HT1080 (cell line): ENCODE data around the gene KRT27. TPM values are rescaled to one million over a fixed set of nuclear protein-coding genes. Genes with fewer than 3 reads are reported as not detected.
"Not testable (repeated sequence)": the region's sequence is repeated elsewhere in the genome, so short reads cannot be mapped to it uniquely, and the experiment has no call there.

Experiments used
- DNase-seq: peaks from one replicate; pipeline ENCODE4 v3.0.0-alpha.2; 2015; ENCODE audit warnings: low read depth
- total RNA-seq: library from RNA; depleted of rRNA; stranded (reverse); fragments of >200 nt; shearing (Covaris generic); gene quantifications from 2 replicates; pipeline ENCODE4 v1.2.3, GENCODE V29; 2014; rRNA removed

The KRT27 gene
- total RNA-seq, 1 experiment from 2014 or later = not detected

GRCh38 chr17:40760105-40761016, 22.0 kb downstream of the KRT27 start:
- DNase-seq = no peak

DNA sequence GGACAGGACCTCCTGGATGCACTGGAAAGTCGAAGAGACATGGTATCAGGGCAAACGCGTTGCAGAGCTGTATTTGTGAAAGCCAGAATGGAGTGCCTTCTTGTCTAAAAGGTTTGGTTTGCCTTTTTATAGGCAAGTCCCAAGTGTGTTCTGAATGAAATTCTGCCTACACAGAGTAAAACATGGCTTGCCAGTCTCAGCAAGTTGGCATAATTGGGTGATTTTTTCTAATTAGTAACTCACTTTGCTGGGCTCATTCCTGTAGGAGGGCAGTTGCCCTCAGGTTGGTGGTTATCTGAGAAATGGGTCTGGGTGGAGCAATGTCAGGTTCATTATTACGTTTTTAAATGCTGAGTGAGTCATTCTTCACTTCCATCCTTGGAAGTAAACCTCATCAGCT, 27.1 kb downstream of the KRT27 start, which contains the start of gene KRT25:
TSS of gene KRT25 (minus strand) at position 101 of the 400 bp plus-strand sequence. CDS start at position 41, 60 bp downstream.
- DNase-seq = no peak

DNA sequence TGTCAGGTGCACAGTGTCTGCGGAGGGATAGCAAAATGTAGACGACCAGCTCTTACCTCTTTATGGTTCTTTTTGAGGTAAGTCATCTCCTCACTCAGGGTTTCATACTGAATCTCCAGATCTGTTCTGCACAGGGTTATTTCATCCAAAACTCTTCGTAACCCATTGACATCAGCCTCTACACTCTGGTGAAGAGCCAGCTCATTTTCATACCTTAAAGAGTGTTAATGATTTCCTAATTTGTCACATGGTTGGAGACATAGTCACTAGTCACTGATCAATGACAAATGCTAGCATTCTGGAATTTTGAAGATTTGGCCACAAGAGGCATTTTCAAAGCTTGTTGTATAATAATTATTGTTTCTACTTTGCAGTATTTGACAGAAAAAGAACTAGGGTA, 28.5 kb downstream of the KRT27 start:
- no peak for DNase-seq

- no peak for DNase-seq
Measured at GRCh38 chr17:40751065-40751464, 31.3 kb downstream of the KRT27 start.

- DNase-seq = no peak
Measured at GRCh38 chr17:40750391-40750790, 32.0 kb downstream of the KRT27 start.

- DNase-seq = not testable (repeated sequence)
Measured at GRCh38 chr17:40748666-40749065, 33.7 kb downstream of the KRT27 start.

GRCh38 chr17:40738553-40738952, 43.8 kb downstream of the KRT27 start:
- DNase-seq = no peak

DNA sequence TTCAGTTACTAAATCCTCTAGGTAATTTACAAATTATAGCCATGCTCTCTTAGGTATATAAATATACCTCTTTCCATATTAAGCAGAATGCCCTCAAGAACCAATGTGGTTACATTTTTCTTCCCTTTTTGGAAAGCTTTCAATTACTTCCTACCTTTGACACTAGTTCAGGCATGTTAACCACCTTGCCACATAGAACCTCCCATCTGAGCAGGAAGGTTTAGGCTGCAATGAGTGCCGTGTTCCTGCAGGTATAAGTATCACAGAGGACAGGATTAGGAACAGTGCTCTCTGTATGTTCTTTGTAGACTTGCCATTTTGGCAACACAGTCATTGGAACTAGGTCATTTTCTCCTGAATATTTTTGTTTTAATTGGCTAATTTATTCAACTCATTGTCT, 47.3 kb downstream of the KRT27 start:
- no peak for DNase-seq

DNA sequence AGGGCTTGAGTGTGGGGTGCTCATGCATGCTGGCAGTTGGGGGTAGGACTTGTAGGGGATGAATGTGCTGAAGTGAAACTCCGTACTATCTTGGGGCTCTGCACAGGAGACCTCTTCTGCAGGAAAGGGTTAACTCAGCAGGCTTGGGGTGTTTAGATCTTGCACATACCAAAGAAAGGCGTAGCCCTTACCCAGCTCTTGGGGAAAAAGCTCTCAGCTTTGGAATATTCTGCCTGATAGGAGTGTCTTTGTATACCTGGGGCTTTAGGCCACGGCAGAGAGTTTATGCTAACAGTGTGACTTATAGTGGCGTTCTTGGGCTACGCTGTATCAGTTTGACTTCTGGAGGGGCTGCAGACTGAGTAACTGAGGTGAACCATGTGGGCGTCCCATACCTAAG, 48.3 kb downstream of the KRT27 start:
- no peak for DNase-seq

- no peak for DNase-seq
Measured at GRCh38 chr17:40730970-40731369, 51.4 kb downstream of the KRT27 start.

GRCh38 chr17:40727447-40728231, 54.7 kb downstream of the KRT27 start:
- DNase-seq = peak; percentile 58

DNA sequence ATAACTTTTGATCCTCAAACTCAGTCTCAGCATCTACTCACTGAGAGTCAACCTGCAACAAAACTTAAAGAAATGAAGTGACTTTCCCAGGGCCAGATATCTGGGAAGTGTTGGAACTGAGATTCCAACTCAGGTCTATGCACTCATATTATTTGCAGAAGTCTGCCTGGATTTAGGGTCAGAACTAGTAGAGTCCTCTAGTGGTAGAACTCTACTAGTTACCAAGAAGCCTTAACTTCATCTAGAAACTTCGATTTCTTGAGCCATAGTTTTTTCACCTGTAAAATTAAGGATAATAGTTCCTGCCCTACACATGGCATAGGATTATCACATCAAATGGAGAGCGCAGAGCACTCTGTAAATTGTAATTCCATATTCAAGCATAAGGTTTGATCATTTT, 55.4 kb downstream of the KRT27 start:
- DNase-seq = no peak

Other genes with a start within 250 kb of the KRT27 start
- gene CCR7, start 217.1 kb downstream of the KRT27 start, total RNA-seq = 0.07 and 0.21 TPM in 2 replicates
- gene SMARCE1, start 134.7 kb downstream of the KRT27 start, total RNA-seq = 62.0 and 83.4 TPM in 2 replicates
- gene KRT222, start 117.4 kb downstream of the KRT27 start, total RNA-seq = not detected in 2 replicates
- not detected in 2 replicates for gene KRT24, start 78.8 kb downstream of the KRT27 start, total RNA-seq
- gene KRT25, start 27.2 kb downstream of the KRT27 start, total RNA-seq = not detected in 2 replicates
- not detected in 2 replicates for gene KRT26, start 10.3 kb downstream of the KRT27 start, total RNA-seq
- gene KRT28, start 17.4 kb upstream of the KRT27 start, total RNA-seq = not detected in 2 replicates
- gene KRT10, start 40.1 kb upstream of the KRT27 start, total RNA-seq = 24.0 and 32.4 TPM in 2 replicates
- not detected in 2 replicates for gene KRT12, start 84.7 kb upstream of the KRT27 start, total RNA-seq
- not detected in 2 replicates for gene KRT20, start 102.7 kb upstream of the KRT27 start, total RNA-seq
- gene KRT23, start 155.1 kb upstream of the KRT27 start, total RNA-seq = 0.33 TPM in 1 of 2 replicates, not detected in the other
- gene KRT39, start 184.4 kb upstream of the KRT27 start, total RNA-seq = not detected in 2 replicates
- gene KRT40, start 201.8 kb upstream of the KRT27 start, total RNA-seq = not detected in 2 replicates
- not detected in 2 replicates for gene KRTAP3-3, start 211.6 kb upstream of the KRT27 start, total RNA-seq
- not detected in 2 replicates for gene KRTAP3-2, start 217.4 kb upstream of the KRT27 start, total RNA-seq
- gene KRTAP3-1, start 226.6 kb upstream of the KRT27 start, total RNA-seq = not detected in 2 replicates
- not detected in 2 replicates for gene KRTAP1-5, start 244.7 kb upstream of the KRT27 start, total RNA-seq
- gene KRTAP1-4, start 247.6 kb upstream of the KRT27 start, total RNA-seq = not detected in 2 replicates